GM10248 (cell line): ENCODE data around the gene B3GLCT.

ENCODE experiments used
- CTCF ChIA-PET: fragments of 300-600 bp; sonication (Branson Sonifier 250); formaldehyde crosslinking; extraction: SDS; loops from one replicate; lab custom pipeline; 2021; ENCODE audit warnings: antibody characterized with exemption; lab: Yijun Ruan, JAX
- POLR2A ChIA-PET: fragments of 350-650 bp; sonication (Branson Sonifier 250); formaldehyde crosslinking; extraction: SDS; loops from one replicate; lab custom pipeline; 2020; ENCODE audit warnings: antibody characterized with exemption; lab: Yijun Ruan, JAX
- DNase-seq: peaks from one replicate; pipeline ENCODE4 v3.0.0; 2012; ENCODE audit errors: extremely low spot score
- TF ChIP-seq, protein P1 (sequence below): IDR thresholded peaks from 2 replicates; pipeline ENCODE4 v1.5.1; 2012; ENCODE audit warnings: mild to moderate bottlenecking, low read depth; ENCODE audit errors: extremely low read depth, missing control alignments, control extremely low read depth

Gene B3GLCT

DNA sequence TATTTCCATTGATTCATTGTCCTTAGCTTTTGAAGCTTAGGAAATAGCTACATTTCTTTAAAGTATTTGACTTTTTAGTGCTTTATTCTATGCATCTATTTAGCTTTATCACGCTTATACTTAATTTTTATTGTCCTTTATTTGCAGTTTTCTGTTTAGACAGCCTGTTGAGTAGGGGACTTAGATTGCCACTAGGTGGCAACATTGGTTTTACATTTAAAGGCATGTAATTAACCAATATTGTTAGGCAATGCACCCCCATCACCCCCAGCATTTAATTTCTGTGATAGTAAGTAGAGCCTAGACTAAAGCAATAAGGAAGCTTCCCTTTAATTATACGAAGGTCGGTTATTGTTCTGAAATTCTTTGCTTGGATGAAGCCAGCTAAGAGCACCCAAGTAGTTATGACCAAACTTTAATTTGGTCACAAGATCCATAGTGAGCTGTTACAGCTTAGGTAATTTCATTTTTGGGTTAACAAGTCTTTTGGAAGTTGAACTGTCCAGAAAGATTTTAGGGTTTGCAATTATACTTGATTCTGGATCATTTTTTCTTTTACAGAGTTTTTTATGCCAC, 36.5 kb downstream of the B3GLCT start:
- CTCF ChIA-PET, result interaction anchor here (0.6 to 4.7 kb wide), 19 partner anchors 9 to 508 kb away, joined by 3 to 57 read pairs (median 4); partner anchors contain the start of gene B3GLCT
- peak; percentile 28 for DNase-seq
- TF ChIP-seq, protein P1, sequence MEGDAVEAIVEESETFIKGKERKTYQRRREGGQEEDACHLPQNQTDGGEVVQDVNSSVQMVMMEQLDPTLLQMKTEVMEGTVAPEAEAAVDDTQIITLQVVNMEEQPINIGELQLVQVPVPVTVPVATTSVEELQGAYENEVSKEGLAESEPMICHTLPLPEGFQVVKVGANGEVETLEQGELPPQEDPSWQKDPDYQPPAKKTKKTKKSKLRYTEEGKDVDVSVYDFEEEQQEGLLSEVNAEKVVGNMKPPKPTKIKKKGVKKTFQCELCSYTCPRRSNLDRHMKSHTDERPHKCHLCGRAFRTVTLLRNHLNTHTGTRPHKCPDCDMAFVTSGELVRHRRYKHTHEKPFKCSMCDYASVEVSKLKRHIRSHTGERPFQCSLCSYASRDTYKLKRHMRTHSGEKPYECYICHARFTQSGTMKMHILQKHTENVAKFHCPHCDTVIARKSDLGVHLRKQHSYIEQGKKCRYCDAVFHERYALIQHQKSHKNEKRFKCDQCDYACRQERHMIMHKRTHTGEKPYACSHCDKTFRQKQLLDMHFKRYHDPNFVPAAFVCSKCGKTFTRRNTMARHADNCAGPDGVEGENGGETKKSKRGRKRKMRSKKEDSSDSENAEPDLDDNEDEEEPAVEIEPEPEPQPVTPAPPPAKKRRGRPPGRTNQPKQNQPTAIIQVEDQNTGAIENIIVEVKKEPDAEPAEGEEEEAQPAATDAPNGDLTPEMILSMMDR, result peak; percentile 55
- POLR2A ChIA-PET, result no interaction called here

DNA sequence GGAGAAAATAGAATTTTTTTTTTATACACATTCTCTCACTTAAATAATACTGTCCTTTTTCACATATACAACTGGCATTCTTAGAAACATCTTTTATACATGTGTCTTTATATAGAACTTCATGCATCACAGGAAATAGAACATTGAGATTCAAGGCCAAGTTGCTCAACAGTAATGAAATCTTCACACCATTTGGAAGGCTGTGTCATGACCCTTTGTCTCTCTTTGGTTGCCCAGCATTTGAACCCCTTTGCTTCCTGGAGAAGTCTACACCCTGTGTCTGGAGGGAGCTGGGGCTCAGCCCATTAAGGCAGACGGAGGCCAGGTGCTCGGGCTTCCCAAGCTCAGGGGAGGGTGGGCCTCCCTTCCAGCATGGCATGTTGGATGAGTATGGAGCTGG, 41.1 kb downstream of the B3GLCT start:
- CTCF ChIA-PET, result interaction anchor here (1.4 kb wide), 1 partner anchor 11 kb away, joined by 4 read pairs; no protein-coding TSS in a partner anchor
- TF ChIP-seq, protein P1, result no peak
- POLR2A ChIA-PET, result interaction anchor here (0.6 kb wide), 1 partner anchor 919 kb away, joined by 5 read pairs; no protein-coding TSS in a partner anchor
- DNase-seq, result no peak

DNA sequence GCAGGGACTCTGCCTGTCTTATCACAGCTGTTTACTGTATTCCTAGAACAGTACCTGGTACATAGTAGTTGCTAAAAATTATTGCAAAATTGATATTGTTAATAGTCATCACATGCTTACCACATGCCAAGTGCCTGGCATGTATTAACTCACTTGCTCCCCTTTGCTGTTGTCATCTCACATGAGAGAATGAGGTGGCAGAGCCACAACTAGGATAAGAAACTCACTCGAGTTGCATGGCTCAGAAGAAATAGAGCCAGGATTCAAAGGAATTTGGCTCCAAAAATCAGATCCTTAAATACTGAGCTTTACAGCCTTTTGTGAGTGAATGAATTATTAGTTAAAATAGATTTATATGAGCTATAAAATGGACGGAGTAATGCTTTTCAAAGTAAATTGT, 42.6 kb downstream of the B3GLCT start:
- no peak for DNase-seq
- ChIA-PET CTCF (interaction anchor here (1.3 to 2.7 kb wide), 3 partner anchors 9 to 184 kb away, joined by 3 to 8 read pairs (median 7); no protein-coding TSS in a partner anchor), POLR2A (no interaction called here)
- TF ChIP-seq, protein P1, result no peak

- TF ChIP-seq, protein P1, result no peak
- CTCF ChIA-PET, result interaction anchor here (1.3 to 2.7 kb wide), 3 partner anchors 10 to 183 kb away, joined by 3 to 8 read pairs (median 7); no protein-coding TSS in a partner anchor
- DNase-seq, result no peak
These were observed 43.1 kb downstream of the B3GLCT start for GRCh38 chr13:31242916-31243315.

GRCh38 chr13:31245598-31246373, 46.0 kb downstream of the B3GLCT start:
- DNase-seq, result no peak
- ChIA-PET POLR2A (no interaction called here), CTCF (interaction anchor here (1.2 to 2.3 kb wide), 7 partner anchors 9 to 185 kb away, joined by 3 to 14 read pairs (median 4); partner anchors contain the start of gene B3GLCT)
- TF ChIP-seq, protein P1, result no peak

More at GRCh38 chr13:31242916-31243315, 43.1 kb downstream of the B3GLCT start:
- POLR2A ChIA-PET, result no interaction called here

- TF ChIP-seq, protein P1, result no peak
- CTCF ChIA-PET, result interaction anchor here (1.5 to 2.3 kb wide), 2 partner anchors 9 to 10 kb away, joined by 3 to 14 read pairs; no protein-coding TSS in a partner anchor
- POLR2A ChIA-PET, result no interaction called here
- DNase-seq, result no peak
These were observed 47.1 kb downstream of the B3GLCT start for GRCh38 chr13:31246918-31247317.
